Osteoblast (primary cell): ENCODE measurements around the gene ST6GALNAC1. TPM values are rescaled to one million over a fixed set of nuclear protein-coding genes. Genes with fewer than 3 reads are reported as not detected.

Experiments
- DNase-seq: peaks from one replicate; pipeline ENCODE4 v3.0.0; 2011; ENCODE audit warnings: low spot score, mixed read lengths; ENCODE audit not compliant: insufficient read length; ENCODE audit errors: missing footprints
- H2AFZ ChIP-seq: 2 replicates; pipeline ENCODE4 v1.6.0; 2011; ENCODE audit warnings: mild to moderate bottlenecking, low read length
- H3K27ac ChIP-seq: 2 replicates; pipeline ENCODE4 v1.5.1; 2011; ENCODE audit warnings: mild to moderate bottlenecking, low read depth, low read length, moderate library complexity
- H3K27me3 ChIP-seq: 2 replicates; pipeline ENCODE4 v1.6.0; 2012; ENCODE audit warnings: mild to moderate bottlenecking, control low read depth, inconsistent platforms, low read length, moderate library complexity; ENCODE audit not compliant: insufficient read depth
- H3K36me3 ChIP-seq: 2 replicates; pipeline ENCODE4 v1.5.1; 2011; ENCODE audit warnings: mild to moderate bottlenecking, low read length, control low read depth, moderate library complexity; ENCODE audit not compliant: insufficient read depth
- H3K4me1 ChIP-seq: 2 replicates; pipeline ENCODE4 v1.5.1; 2011; ENCODE audit warnings: mild to moderate bottlenecking, low read length, control low read depth, moderate library complexity; ENCODE audit not compliant: insufficient read depth
- H3K4me2 ChIP-seq: 2 replicates; pipeline ENCODE4 v1.6.0; 2011; ENCODE audit warnings: mild to moderate bottlenecking, low read length; ENCODE audit not compliant: insufficient read depth
- H3K4me3 ChIP-seq: fragments of 200-600 bp; sonication (generic); 3 replicates; pipeline ENCODE4 v1.5.1; 2012; ENCODE audit warnings: mild to moderate bottlenecking, low read length, inconsistent platforms; ENCODE audit not compliant: insufficient read depth
- H3K79me2 ChIP-seq: 2 replicates; pipeline ENCODE4 v1.6.0; 2012; ENCODE audit warnings: mild to moderate bottlenecking, low read length, control low read depth, inconsistent platforms; ENCODE audit not compliant: insufficient read depth
- H3K9me3 ChIP-seq: 2 replicates; pipeline ENCODE4 v1.5.1; 2011; ENCODE audit warnings: low read depth, low read length, control low read depth
- H4K20me1 ChIP-seq: 2 replicates; pipeline ENCODE4 v1.6.0; 2012; ENCODE audit warnings: mild to moderate bottlenecking, low read length, control low read depth; ENCODE audit not compliant: insufficient read depth
- CTCF ChIP-seq: IDR thresholded peaks from 2 replicates; pipeline ENCODE4 v1.5.1; 2011; ENCODE audit warnings: mild to moderate bottlenecking, low read depth, low read length, moderate library complexity; ENCODE audit errors: extremely low read depth
- total RNA-seq: library from RNA; depleted of rRNA; stranded (reverse); fragments of >200 nt; gene quantifications from 2 replicates; pipeline ENCODE4 v1.2.3, GENCODE V29; 2012

ST6GALNAC1 gene
- 0.72 TPM in 1 of 2 replicates, not detected in the other for total RNA-seq

- Histone ChIP-seq H3K4me3 (no peak within 1 kb of the TSS), H3K27ac (no peak within 1 kb of the TSS), H3K36me3 (no peaks in the 10 kb centered on the region), H3K4me1 (no peaks in the 10 kb centered on the region), H4K20me1 (no peaks in the 10 kb centered on the region), H3K4me2 (no peak within 1 kb of the TSS), H3K79me2 (no peaks in the 10 kb centered on the region), H3K9me3 (no peaks in the 10 kb centered on the region), H3K27me3 (peaks cover 23% of the 10 kb centered on the region), H2AFZ (no peak within 1 kb of the TSS)
- TF ChIP-seq CTCF = no peak
- DNase-seq = no peak
These were observed at the start of gene ST6GALNAC1 for GRCh38 chr17:76643553-76644148. Gene ST6GALNAC1, minus strand, starts transcription at chr17:76643757. Its CDS starts 119 bp downstream, at chr17:76643638.

GRCh38 chr17:76691379-76692191 is 48.0 kb upstream of the ST6GALNAC1 start:
- Histone ChIP-seq H3K9me3 (no peaks in the 10 kb centered on the region), H3K36me3 (peaks cover 36% of the 10 kb centered on the region), H2AFZ (no peak overlapping the region), H3K79me2 (peaks cover 98% of the 10 kb centered on the region), H3K4me2 (no peak overlapping the region), H3K4me3 (no peak overlapping the region), H3K4me1 (peaks cover 37% of the 10 kb centered on the region), H3K27me3 (no peaks in the 10 kb centered on the region), H3K27ac (no peak overlapping the region), H4K20me1 (peaks cover 72% of the 10 kb centered on the region)
- no peak for DNase-seq
- no peak for TF ChIP-seq CTCF

- peaks cover 68% of the 10 kb centered on the region for H4K20me1 ChIP-seq
- H3K4me2 ChIP-seq = no peak overlapping the region
These were observed 47.2 kb upstream of the ST6GALNAC1 start for GRCh38 chr17:76690596-76691280.

More at GRCh38 chr17:76690596-76691280, 47.2 kb upstream of the ST6GALNAC1 start:
- H2AFZ ChIP-seq = no peak overlapping the region
- H3K4me1 ChIP-seq = peaks cover 36% of the 10 kb centered on the region
- H3K9me3 ChIP-seq = no peaks in the 10 kb centered on the region
- H3K79me2 ChIP-seq = peaks cover 95% of the 10 kb centered on the region
- no peak for TF ChIP-seq CTCF
- peaks cover 42% of the 10 kb centered on the region for H3K36me3 ChIP-seq
- no peak for DNase-seq
- no peaks in the 10 kb centered on the region for H3K27me3 ChIP-seq
- H3K27ac ChIP-seq = no peak overlapping the region
- no peak overlapping the region for H3K4me3 ChIP-seq
